Measurements from ENCODE around the gene RIOK3.

DNA sequence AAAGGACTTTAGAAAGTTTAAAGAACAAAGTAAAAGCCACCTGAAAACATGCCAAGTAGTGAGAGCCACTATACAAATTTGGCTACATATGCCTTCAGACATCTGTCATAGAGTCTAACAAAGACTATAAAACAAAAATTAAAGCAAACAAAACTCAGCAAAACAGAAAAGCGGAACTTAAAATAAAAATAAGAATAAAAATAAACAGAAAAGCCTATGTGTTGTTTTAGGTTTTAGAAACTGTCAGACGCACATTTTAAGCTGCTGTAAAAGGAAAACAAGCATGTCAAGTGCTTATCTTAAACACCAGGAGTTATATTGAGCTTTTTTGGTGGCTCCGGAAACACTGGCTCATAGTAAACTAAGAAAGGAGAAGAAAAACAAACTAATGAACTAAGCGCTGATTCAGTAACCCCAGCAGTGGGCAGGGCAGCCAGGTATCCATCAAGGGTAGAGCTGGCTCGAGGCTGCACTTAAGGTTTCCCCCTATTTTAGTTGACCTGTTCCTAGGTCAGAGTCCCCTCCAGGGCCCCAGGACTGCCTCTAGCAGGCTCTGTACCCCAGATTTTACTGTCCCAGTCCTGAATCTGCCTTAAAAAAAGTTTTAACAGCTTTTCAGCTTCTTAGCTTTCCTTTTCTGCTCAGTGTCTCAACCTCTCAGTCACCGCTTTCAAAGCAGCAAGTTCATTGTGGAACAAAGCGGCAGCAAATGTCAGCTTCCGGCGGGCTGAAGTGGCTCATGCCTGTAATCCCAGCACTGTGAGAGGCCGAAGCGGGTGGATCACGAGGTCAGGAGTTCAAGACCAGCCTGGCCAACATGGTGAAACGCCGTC lies 34.9 kb downstream of the RIOK3 start:
- TF ChIP-seq HMGXB4 (CRISPR knock-in tag; IDR thresholded peaks at IDR 0.05; ENCODE audit: borderline replicate concordance) (no peak), USF2 (IDR thresholded peaks at IDR 0.05) (no peak), EP300 (IDR thresholded peaks at IDR 0.05) (no peak), POLR2A (IDR thresholded peaks at IDR 0.05; ENCODE audit: low read length) (no peak), BCL3 (IDR thresholded peaks at IDR 0.05) (no peak), HOXA7 (CRISPR knock-in tag; IDR thresholded peaks at IDR 0.05) (no peak), CEBPB (IDR thresholded peaks at IDR 0.05) (no peak)
- TF ChIP-seq, protein P1, sequence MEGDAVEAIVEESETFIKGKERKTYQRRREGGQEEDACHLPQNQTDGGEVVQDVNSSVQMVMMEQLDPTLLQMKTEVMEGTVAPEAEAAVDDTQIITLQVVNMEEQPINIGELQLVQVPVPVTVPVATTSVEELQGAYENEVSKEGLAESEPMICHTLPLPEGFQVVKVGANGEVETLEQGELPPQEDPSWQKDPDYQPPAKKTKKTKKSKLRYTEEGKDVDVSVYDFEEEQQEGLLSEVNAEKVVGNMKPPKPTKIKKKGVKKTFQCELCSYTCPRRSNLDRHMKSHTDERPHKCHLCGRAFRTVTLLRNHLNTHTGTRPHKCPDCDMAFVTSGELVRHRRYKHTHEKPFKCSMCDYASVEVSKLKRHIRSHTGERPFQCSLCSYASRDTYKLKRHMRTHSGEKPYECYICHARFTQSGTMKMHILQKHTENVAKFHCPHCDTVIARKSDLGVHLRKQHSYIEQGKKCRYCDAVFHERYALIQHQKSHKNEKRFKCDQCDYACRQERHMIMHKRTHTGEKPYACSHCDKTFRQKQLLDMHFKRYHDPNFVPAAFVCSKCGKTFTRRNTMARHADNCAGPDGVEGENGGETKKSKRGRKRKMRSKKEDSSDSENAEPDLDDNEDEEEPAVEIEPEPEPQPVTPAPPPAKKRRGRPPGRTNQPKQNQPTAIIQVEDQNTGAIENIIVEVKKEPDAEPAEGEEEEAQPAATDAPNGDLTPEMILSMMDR (IDR thresholded peaks at IDR 0.05): no peak

Measured in A549 (cell line).